HepG2 (cell line): ENCODE results near the gene PPP6R2. TPM values are rescaled to one million over a fixed set of nuclear protein-coding genes. Genes with fewer than 3 reads are reported as not detected.

Source experiments
- ATAC-seq: fragments of 200-7000 bp; cut with Tn5 transposase; 3 replicates; pipeline ENCODE4 v1.9.1; 2020; ENCODE audit warnings: mild to moderate bottlenecking, moderate library complexity
- BruUV-seq: library from RNA; stranded (reverse); fragments of 400-500 nt; replicated peaks from 2 replicates; lab custom pipeline; 2021; lab: Mats Ljungman, UMichigan
- CTCF ChIA-PET: fragments of 300-600 bp; formaldehyde crosslinking; extraction: SDS; loops from one replicate; lab custom pipeline; 2021; ENCODE audit warnings: low total read pairs, inconsistent platforms, low intra/inter-chr PET ratio; lab: Yijun Ruan, JAX
- POLR2A ChIA-PET: fragments of 350-600 bp; sonication (Branson Sonifier 250); formaldehyde crosslinking; loops from one replicate; lab custom pipeline; 2020; ENCODE audit warnings: antibody characterized with exemption, inconsistent platforms; lab: Yijun Ruan, JAX
- DNase-seq: peaks from one replicate; pipeline ENCODE4 v3.0.0-alpha.2; 2015; ENCODE audit warnings: low spot score
- FAIRE-seq: peaks from 3 replicates; lab custom pipeline; 2011; peaks lifted over from hg19 to GRCh38; lab: Jason Lieb, UNC
- H2AFZ ChIP-seq: one replicate; pipeline ENCODE4 v1.6.1; 2011; ENCODE audit warnings: low read length, inconsistent platforms
- H3K27ac ChIP-seq: fragments of 300-600 bp; 3 replicates; pipeline ENCODE4 v1.8.0; 2011; ENCODE audit warnings: mixed run types, mild to moderate bottlenecking, mixed read lengths, low read length, inconsistent platforms; ENCODE audit not compliant: insufficient read depth; ENCODE audit errors: extremely low read length
- H3K27me3 ChIP-seq, 2 experiments: fragments of 200-600 bp in 1 of 2; 2 replicates in 1 of 2; 3 replicates in 1 of 2; pipeline versions ENCODE4 v1.6.0 to v1.8.0; 2011; ENCODE audit warnings: low read length in 2 of 2, mild to moderate bottlenecking in 2 of 2, moderate library complexity in 2 of 2, inconsistent platforms in 1 of 2; ENCODE audit not compliant: insufficient read depth in 2 of 2, control insufficient read depth in 1 of 2
- H3K36me3 ChIP-seq, 2 experiments: fragments of 200-600 bp in 1 of 2; replicated peaks in 1 of 2; 2 replicates in 1 of 2; 3 replicates in 1 of 2; pipeline versions ENCODE4 v1.5.1 to v1.8.0; 2011; ENCODE audit warnings: low read length in 2 of 2, inconsistent platforms in 1 of 2; ENCODE audit not compliant: insufficient read depth in 2 of 2, control insufficient read depth in 1 of 2
- H3K4me1 ChIP-seq: 2 replicates; pipeline ENCODE4 v1.5.1; 2012; ENCODE audit warnings: low read length, inconsistent platforms; ENCODE audit not compliant: insufficient read depth
- H3K4me2 ChIP-seq: 2 replicates; pipeline ENCODE4 v1.6.0; 2011; ENCODE audit warnings: low read depth, low read length, inconsistent platforms
- H3K4me3 ChIP-seq, 3 experiments: fragments of 200-600 bp in 1 of 3; sonication (generic), shearing (Covaris generic) in 1 of 3; replicated peaks in 1 of 3; 2 replicates each; pipeline ENCODE4 v1.5.1; 2011 to 2016; ENCODE audit warnings: low read length in 3 of 3, inconsistent platforms in 2 of 3, low read depth in 2 of 3, mild to moderate bottlenecking in 2 of 3, control low read depth in 1 of 3, mixed read lengths in 1 of 3; ENCODE audit not compliant: insufficient read depth in 1 of 3
- H3K79me2 ChIP-seq: one replicate; pipeline ENCODE4 v1.6.1; 2011; ENCODE audit warnings: low read length, inconsistent platforms; ENCODE audit not compliant: insufficient read depth
- H3K9ac ChIP-seq: 2 replicates; pipeline ENCODE4 v1.6.0; 2011; ENCODE audit warnings: mild to moderate bottlenecking, low read depth, low read length, inconsistent platforms; ENCODE audit not compliant: insufficient read depth
- H3K9me3 ChIP-seq: 2 replicates; pipeline ENCODE4 v1.5.1; 2012; ENCODE audit warnings: mild to moderate bottlenecking, low read length
- H4K20me1 ChIP-seq: 2 replicates; pipeline ENCODE4 v1.6.0; 2011; ENCODE audit warnings: inconsistent platforms, mild to moderate bottlenecking, low read length, moderate library complexity; ENCODE audit not compliant: insufficient read depth
- CHCHD3 ChIP-seq: sonication (generic); formaldehyde crosslinking; IDR thresholded peaks from 2 replicates; pipeline ENCODE4 v1.8.0; 2022; ENCODE audit warnings: mild to moderate bottlenecking, missing genetic modification reagents, moderate library complexity
- MAFF ChIP-seq: IDR thresholded peaks from 2 replicates; pipeline ENCODE4 v1.6.1; 2011; ENCODE audit warnings: low read depth, low read length, improper control_type of control experiment
- MAFK ChIP-seq, 2 experiments: IDR thresholded peaks in 1 of 2; conservative IDR thresholded peaks in 1 of 2; 2 replicates each; pipeline ENCODE4 v1.6.1; 2011; ENCODE audit warnings: improper control_type of control experiment in 2 of 2, low read length in 2 of 2
- NR2C2 ChIP-seq: sonication (generic); formaldehyde crosslinking; IDR thresholded peaks from 2 replicates; pipeline ENCODE4 v1.4.0; 2020; ENCODE audit warnings: missing genetic modification reagents, mild to moderate bottlenecking, moderate library complexity, borderline replicate concordance
- ZNF121 ChIP-seq: sonication (generic); formaldehyde crosslinking; IDR thresholded peaks from 2 replicates; pipeline ENCODE4 v1.5.0; 2020; ENCODE audit warnings: mild to moderate bottlenecking, missing genetic modification reagents
- ZNF790 ChIP-seq: sonication (generic); formaldehyde crosslinking; IDR thresholded peaks from 2 replicates; pipeline ENCODE4 v1.8.0; 2022; ENCODE audit warnings: missing genetic modification reagents, mild to moderate bottlenecking, borderline replicate concordance
- ZSCAN12 ChIP-seq: sonication (generic); formaldehyde crosslinking; IDR thresholded peaks from 2 replicates; pipeline ENCODE4 v1.9.0; 2021; ENCODE audit warnings: mild to moderate bottlenecking, missing genetic modification reagents
- WGBS: methylation state at CpG from one replicate; pipeline ENCODE4 v1.1.6; 2017; ENCODE audit warnings: low lambda C conversion rate; 5-methylcytosine and 5-hydroxymethylcytosine counted together
- in situ Hi-C: cut with HindIII; loops from 2 replicates; pipeline ENCODE4 v1.10.0; 2017; ENCODE audit warnings: low pct_unique_long_range_greater_than_20kb; ENCODE audit not compliant: extremely low pct_ligation_motif_present
- intact Hi-C: fragments of 100-400 bp; cut with micrococcal nuclease; formaldehyde crosslinking; loops from one replicate; pipeline ENCODE4 v1.10.0; 2022; ENCODE audit not compliant: unreplicated experiment
- polyA plus RNA-seq, 8 experiments: library from polyadenylated mRNA; depleted of rRNA in 3 of 8; stranded (reverse) in 7 of 8; unstranded in 1 of 8; fragments of >200 nt; fragmentation: Illumina TruSeq in 4 of 8; extraction: Trizol in 4 of 8; gene quantifications; 2 replicates each; pipeline versions ENCODE4 v1.2.1 to v1.2.3, GENCODE V29; 2011 to 2016; ENCODE audit warnings: low read depth in 4 of 8, missing spikeins in 1 of 8, mixed read lengths in 1 of 8; ENCODE audit not compliant: insufficient read depth in 1 of 8
- total RNA-seq, 5 experiments: library from RNA; depleted of rRNA; stranded (reverse); fragments of >200 nt; fragmentation: Illumina TruSeq; extraction: Trizol; gene quantifications; 2 replicates each; pipeline ENCODE4 v1.2.3, GENCODE V29; 2016; ENCODE audit warnings: low read depth in 1 of 5
- TF ChIP-seq, protein P1 (sequence below): sonication (generic); formaldehyde crosslinking; conservative IDR thresholded peaks from 2 replicates; pipeline ENCODE4 v1.8.0; 2022; ENCODE audit warnings: missing genetic modification reagents
- TF ChIP-seq, protein P2 (sequence below): sonication (generic); formaldehyde crosslinking; IDR thresholded peaks from 2 replicates; pipeline ENCODE4 v1.9.0; 2021; ENCODE audit warnings: missing genetic modification reagents, borderline replicate concordance
- TF ChIP-seq, protein P3 (sequence below): sonication (generic); formaldehyde crosslinking; IDR thresholded peaks from 2 replicates; pipeline ENCODE4 v1.8.0; 2022; ENCODE audit warnings: mild to moderate bottlenecking, missing genetic modification reagents; ENCODE audit not compliant: insufficient replicate concordance

The PPP6R2 gene
- total and polyA plus RNA-seq, 2 of the 13 experiments (the other 11 are each of a cell fraction or from before 2014, with no cell fraction given), result 55.0 to 102 TPM

DNA sequence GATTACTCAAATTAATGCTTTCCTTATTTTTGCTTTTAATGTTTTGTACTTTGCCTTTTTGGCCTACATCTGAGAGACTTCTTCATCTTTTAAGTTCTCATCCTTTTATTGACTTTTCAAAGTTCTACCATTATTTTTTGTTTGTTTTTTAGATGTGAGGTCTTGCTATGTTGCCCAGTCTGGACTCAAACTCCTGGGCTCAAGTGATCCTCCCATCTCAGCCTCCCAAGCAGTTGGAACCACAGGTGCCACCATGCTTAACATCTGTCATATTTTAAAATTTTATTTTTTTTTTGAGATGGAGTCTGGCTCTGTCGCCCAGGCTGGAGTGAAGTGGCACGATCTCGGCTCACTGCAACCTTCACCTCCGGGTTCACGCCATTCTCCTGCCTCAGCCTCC, 57.8 kb downstream of the PPP6R2 start:
- ChIA-PET CTCF (no interaction called here), POLR2A (interaction anchor here (2.1 kb wide), 1 partner anchor 15 kb away, joined by 7 read pairs; no protein-coding TSS in a partner anchor)
- H3K4me3 ChIP-seq, result no peak overlapping the region
- H3K36me3 ChIP-seq, result peaks cover 21 to 41% of the 10 kb centered on the region in 2 experiments
- no peak overlapping the region for H2AFZ ChIP-seq
- in situ Hi-C loops, result no loop called here
- FAIRE-seq (no peak), ATAC-seq (no peak), DNase-seq (no peak)
- no peak overlapping the region for H3K9ac ChIP-seq
- intact Hi-C loops, result no loop called here
- H4K20me1 ChIP-seq, result peaks cover 27% of the 10 kb centered on the region; the same call in 1 of the 2 replicates
- no peaks in the 10 kb centered on the region for H3K27me3 ChIP-seq
- H3K79me2 ChIP-seq, result peaks cover 46% of the 10 kb centered on the region
- H3K4me1 ChIP-seq, result peaks cover 75% of the 10 kb centered on the region
- no peak overlapping the region for H3K27ac ChIP-seq
- no TSS peak for BruUV-seq
- WGBS, result 100% methylated on average over 5 of the region's 5 CpGs
- H3K4me2 ChIP-seq, result no peak overlapping the region
- no peaks in the 10 kb centered on the region for H3K9me3 ChIP-seq
- peak; percentile 83 for TF ChIP-seq ZNF121 (CRISPR knock-in tag)
- TF ChIP-seq, protein P1, sequence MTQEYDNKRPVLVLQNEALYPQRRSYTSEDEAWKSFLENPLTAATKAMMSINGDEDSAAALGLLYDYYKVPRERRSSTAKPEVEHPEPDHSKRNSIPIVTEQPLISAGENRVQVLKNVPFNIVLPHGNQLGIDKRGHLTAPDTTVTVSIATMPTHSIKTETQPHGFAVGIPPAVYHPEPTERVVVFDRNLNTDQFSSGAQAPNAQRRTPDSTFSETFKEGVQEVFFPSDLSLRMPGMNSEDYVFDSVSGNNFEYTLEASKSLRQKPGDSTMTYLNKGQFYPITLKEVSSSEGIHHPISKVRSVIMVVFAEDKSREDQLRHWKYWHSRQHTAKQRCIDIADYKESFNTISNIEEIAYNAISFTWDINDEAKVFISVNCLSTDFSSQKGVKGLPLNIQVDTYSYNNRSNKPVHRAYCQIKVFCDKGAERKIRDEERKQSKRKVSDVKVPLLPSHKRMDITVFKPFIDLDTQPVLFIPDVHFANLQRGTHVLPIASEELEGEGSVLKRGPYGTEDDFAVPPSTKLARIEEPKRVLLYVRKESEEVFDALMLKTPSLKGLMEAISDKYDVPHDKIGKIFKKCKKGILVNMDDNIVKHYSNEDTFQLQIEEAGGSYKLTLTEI, result no peak
- TF ChIP-seq, all 625 proteins: peak for 1

DNA sequence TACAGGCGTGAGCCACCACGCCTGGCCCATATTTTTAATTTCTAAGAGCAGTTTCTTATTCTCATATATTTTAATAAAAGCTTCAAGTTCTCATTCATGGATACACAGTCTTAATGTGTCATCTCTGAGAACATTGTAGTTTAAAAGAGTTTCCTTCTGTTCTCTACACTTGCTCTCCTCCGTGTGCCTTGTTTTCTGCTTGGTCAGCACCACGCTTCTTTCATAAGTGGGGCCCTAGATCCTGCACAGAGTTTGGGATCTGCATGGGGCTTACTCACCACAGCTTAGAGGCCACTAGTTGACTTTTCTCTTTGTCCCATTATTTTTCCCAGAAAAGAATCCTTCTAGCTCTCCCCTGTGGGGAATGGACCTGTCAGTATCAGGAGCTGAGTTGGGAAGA, 58.8 kb downstream of the PPP6R2 start:
- Histone ChIP-seq H3K4me3 (no peak overlapping the region), H3K4me2 (no peak overlapping the region), H3K9ac (no peak overlapping the region), H4K20me1 (peaks cover 25% of the 10 kb centered on the region; the same call in 1 of the 2 replicates), H3K27ac (no peak overlapping the region), H2AFZ (no peak overlapping the region), H3K9me3 (no peaks in the 10 kb centered on the region), H3K79me2 (peaks cover 46% of the 10 kb centered on the region), H3K4me1 (peaks cover 65% of the 10 kb centered on the region), H3K36me3 (peaks cover 26 to 51% of the 10 kb centered on the region in 2 experiments), H3K27me3 (no peaks in the 10 kb centered on the region)
- in situ Hi-C loops (no loop called here), intact Hi-C loops (no loop called here)
- ATAC-seq (no peak), FAIRE-seq (no peak), DNase-seq (no peak)
- CTCF ChIA-PET, result no interaction called here
- BruUV-seq, result no TSS peak
- POLR2A ChIA-PET, result no interaction called here
- WGBS, result 97% methylated on average over 4 of the region's 4 CpGs
- TF ChIP-seq MAFF, result peak; percentile 34
- no peak for TF ChIP-seq ZSCAN12 (CRISPR knock-in tag)
- TF ChIP-seq, protein P2, sequence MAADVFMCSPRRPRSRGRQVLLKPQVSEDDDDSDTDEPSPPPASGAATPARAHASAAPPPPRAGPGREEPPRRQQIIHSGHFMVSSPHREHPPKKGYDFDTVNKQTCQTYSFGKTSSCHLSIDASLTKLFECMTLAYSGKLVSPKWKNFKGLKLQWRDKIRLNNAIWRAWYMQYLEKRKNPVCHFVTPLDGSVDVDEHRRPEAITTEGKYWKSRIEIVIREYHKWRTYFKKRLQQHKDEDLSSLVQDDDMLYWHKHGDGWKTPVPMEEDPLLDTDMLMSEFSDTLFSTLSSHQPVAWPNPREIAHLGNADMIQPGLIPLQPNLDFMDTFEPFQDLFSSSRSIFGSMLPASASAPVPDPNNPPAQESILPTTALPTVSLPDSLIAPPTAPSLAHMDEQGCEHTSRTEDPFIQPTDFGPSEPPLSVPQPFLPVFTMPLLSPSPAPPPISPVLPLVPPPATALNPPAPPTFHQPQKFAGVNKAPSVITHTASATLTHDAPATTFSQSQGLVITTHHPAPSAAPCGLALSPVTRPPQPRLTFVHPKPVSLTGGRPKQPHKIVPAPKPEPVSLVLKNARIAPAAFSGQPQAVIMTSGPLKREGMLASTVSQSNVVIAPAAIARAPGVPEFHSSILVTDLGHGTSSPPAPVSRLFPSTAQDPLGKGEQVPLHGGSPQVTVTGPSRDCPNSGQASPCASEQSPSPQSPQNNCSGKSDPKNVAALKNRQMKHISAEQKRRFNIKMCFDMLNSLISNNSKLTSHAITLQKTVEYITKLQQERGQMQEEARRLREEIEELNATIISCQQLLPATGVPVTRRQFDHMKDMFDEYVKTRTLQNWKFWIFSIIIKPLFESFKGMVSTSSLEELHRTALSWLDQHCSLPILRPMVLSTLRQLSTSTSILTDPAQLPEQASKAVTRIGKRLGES, result no peak
- TF ChIP-seq NR2C2 (CRISPR knock-in tag), result no peak
- no peak for TF ChIP-seq ZNF790
- TF ChIP-seq, protein P3, sequence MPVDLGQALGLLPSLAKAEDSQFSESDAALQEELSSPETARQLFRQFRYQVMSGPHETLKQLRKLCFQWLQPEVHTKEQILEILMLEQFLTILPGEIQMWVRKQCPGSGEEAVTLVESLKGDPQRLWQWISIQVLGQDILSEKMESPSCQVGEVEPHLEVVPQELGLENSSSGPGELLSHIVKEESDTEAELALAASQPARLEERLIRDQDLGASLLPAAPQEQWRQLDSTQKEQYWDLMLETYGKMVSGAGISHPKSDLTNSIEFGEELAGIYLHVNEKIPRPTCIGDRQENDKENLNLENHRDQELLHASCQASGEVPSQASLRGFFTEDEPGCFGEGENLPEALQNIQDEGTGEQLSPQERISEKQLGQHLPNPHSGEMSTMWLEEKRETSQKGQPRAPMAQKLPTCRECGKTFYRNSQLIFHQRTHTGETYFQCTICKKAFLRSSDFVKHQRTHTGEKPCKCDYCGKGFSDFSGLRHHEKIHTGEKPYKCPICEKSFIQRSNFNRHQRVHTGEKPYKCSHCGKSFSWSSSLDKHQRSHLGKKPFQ, result no peak
- TF ChIP-seq CHCHD3, result no peak
- TF ChIP-seq MAFK (conservative IDR thresholded peaks at IDR 0.05 in 1 of 2, IDR thresholded peaks at IDR 0.05 in 1 of 2; ENCODE audit: low read length in 2 of 2), result peak; percentile 56 to 61; a peak in 3 of 4 replicates
